Measurements from ENCODE around the gene SSBP4. TPM values are rescaled to one million over a fixed set of nuclear protein-coding genes. Genes with fewer than 3 reads are reported as not detected.

Gene SSBP4
- total and polyA plus RNA-seq, 2 donors (not counting 3 experiments of a cell fraction or from before 2014, with no cell fraction given) = 89.6 to 151 TPM

GRCh38 chr19:18417250-18418028 is 1.8 kb upstream of the SSBP4 start:
- ChIA-PET CTCF (interaction anchor here (0.9 to 11.1 kb wide), 9 partner anchors 11 to 137 kb away, joined by 3 to 119 read pairs (median 8); partner anchors contain the start of genes GDF15 and JUND), POLR2A (interaction anchor here (0.5 to 5.8 kb wide), 3 partner anchors 32 to 328 kb away, joined by 5 to 58 read pairs (median 8); partner anchors contain the start of genes GDF15 and JUND)
- intact Hi-C loops (cut with micrococcal nuclease) = loop anchor here (2.0 kb wide), 5 partner anchors 31 to 225 kb away; partner anchors contain the start of genes GDF15 and MPV17L2

More at GRCh38 chr19:18417250-18418028, 1.8 kb upstream of the SSBP4 start:
- Histone ChIP-seq H2AFZ (ENCODE audit: low read depth, low read length) (peak overlapping the region; percentile 63), H3K79me2 (ENCODE audit: control insufficient read depth, insufficient read depth, low read length) (peaks cover 31% of the 10 kb centered on the region), H3K4me3 (replicated peaks in 1 of 3; ENCODE audit: insufficient read depth in 1 of 3, low read depth in 1 of 3, low read length in 3 of 3) (peak overlapping the region in 1 of 3 experiments; percentile 17), H4K20me1 (replicated peaks; ENCODE audit: control insufficient read depth, extremely low read depth, insufficient read depth, low read length) (no peaks in the 10 kb centered on the region), H3K4me2 (ENCODE audit: insufficient read depth, low read length) (peak overlapping the region; percentile 59), H3K36me3 (ENCODE audit: control insufficient read depth in 2 of 2, extremely low read depth in 1 of 2, insufficient read depth in 2 of 2, low read length in 2 of 2) (no peaks in the 10 kb centered on the region), H3K9me3 (replicated peaks; ENCODE audit: control insufficient read depth, insufficient read depth, low read length) (no peaks in the 10 kb centered on the region), H3K4me1 (ENCODE audit: control insufficient read depth, extremely low read depth, insufficient read depth, low read length) (peaks cover 41% of the 10 kb centered on the region), H3K9me1 (replicated peaks; ENCODE audit: control insufficient read depth, extremely low read depth, insufficient read depth, low read length) (no peaks in the 10 kb centered on the region), H3K9ac (replicated peaks; ENCODE audit: extremely low read depth, insufficient read depth, low read length) (peak overlapping the region; percentile 88), H3K27ac (ENCODE audit: insufficient read depth, low read depth, low read length) (peak overlapping the region; percentile 98), H3K27me3 (ENCODE audit: control insufficient read depth in 2 of 2, insufficient read depth in 2 of 2, low read length in 2 of 2) (no peaks in the 10 kb centered on the region)
- DNase-seq (ENCODE audit: low read depth, low spot score) = peak; percentile 85
- TF ChIP-seq POLR2AphosphoS5 (IDR thresholded peaks at IDR 0.05; ENCODE audit: insufficient read depth, low read depth, low read length) (peak; percentile 92), CTCF (IDR thresholded peaks at IDR 0.05; ENCODE audit: extremely low read depth in 1 of 2, insufficient read depth in 1 of 2, low read depth in 1 of 2, low read length in 2 of 2) (no peak)
- dilution Hi-C loops (cut with MboI; ENCODE audit: extremely low pct_ligation_motif_present, low sequenced_read_pairs) = no loop called here
- FAIRE-seq = peak; percentile 79
- BruUV-seq (replicated peaks) = TSS peak; percentile 51
